ENCODE measurements around the gene PTCD3.

The PTCD3 gene

DNA sequence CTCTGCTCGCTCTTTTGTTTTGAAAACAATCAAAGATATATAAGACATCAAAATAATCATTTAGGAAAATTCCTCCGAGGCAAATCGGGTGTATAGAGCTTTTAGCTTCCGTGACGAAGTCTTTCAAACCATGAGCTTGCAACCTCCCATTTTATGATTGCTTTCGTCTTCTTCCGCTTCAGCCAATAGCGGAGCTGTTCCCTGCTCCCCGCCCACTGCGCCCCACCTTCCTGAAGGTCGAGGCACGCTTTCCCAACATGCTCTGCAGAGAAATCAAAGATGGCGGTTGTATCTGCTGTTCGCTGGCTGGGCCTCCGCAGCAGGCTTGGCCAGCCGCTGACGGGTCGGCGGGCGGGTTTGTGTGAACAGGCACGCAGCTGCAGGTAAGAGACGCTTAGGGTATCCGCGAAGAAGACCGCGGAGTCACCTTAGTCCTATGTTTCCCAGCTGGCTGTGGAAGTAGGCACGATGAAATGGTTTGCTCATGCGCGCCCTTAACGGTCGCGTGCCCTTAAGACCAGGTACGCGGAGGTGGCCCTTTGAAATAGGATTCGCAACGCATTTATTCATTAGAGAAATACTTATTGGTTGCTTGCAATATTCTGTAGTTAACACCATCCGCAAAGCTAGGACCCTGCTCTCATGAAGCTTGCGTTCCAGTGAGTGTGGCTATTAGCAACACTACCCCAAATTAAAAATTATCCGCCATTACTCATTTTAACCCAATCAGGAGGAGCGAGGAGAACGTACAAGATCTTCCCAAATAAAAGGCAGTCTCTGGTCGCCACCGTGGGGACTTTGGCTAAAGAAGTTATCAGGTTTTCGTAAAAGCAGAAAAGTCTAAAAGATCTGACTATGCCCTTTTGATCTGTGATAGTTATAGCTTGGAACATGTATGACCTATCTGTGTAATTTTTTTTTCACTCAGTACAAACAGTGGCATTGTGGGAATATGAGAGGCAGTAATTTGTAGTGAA, at the start of gene PTCD3:
PTCD3 (plus strand) TSS at position 267 of the 977 bp plus-strand sequence; CDS start at position 280, 13 bp downstream.
- peaks cover 18 to 26% of the 10 kb centered on the region in 2 donors for H3K4me1 ChIP-seq (ENCODE audit: control insufficient read depth in 1 of 2, insufficient read depth in 2 of 2, low read length in 2 of 2)
- H3K9ac ChIP-seq (ENCODE audit: low read depth in 1 of 2, low read length in 2 of 2), result peak within 1 kb of the TSS; percentile 81 to 85
- H3K36me3 ChIP-seq (ENCODE audit: control insufficient read depth in 1 of 2, insufficient read depth in 2 of 2, low read length in 2 of 2), result peaks cover 21 to 23% of the 10 kb centered on the region in 2 donors
- H3K27me3 ChIP-seq (ENCODE audit: control insufficient read depth in 1 of 2, insufficient read depth in 2 of 2, low read length in 2 of 2), result no peaks in the 10 kb centered on the region
- peak within 1 kb of the TSS; percentile 97 to 98 for H3K4me3 ChIP-seq (ENCODE audit: low read depth in 1 of 2, low read length in 2 of 2)
- H3K27ac ChIP-seq (ENCODE audit: low read depth, low read length), result peak within 1 kb of the TSS; percentile 48
- H3K9me3 ChIP-seq (ENCODE audit: control insufficient read depth in 1 of 2, low read length in 2 of 2), result no peaks in the 10 kb centered on the region

GRCh38 chr2:86056590-86057331, 49.3 kb upstream of the PTCD3 start:
- Histone ChIP-seq H3K27ac (ENCODE audit: low read depth, low read length) (no peak overlapping the region), H3K27me3 (ENCODE audit: control insufficient read depth in 1 of 2, insufficient read depth in 2 of 2, low read length in 2 of 2) (no peaks in the 10 kb centered on the region), H3K36me3 (ENCODE audit: control insufficient read depth in 1 of 2, insufficient read depth in 2 of 2, low read length in 2 of 2) (peaks cover 15 to 57% of the 10 kb centered on the region in 2 donors)

DNA sequence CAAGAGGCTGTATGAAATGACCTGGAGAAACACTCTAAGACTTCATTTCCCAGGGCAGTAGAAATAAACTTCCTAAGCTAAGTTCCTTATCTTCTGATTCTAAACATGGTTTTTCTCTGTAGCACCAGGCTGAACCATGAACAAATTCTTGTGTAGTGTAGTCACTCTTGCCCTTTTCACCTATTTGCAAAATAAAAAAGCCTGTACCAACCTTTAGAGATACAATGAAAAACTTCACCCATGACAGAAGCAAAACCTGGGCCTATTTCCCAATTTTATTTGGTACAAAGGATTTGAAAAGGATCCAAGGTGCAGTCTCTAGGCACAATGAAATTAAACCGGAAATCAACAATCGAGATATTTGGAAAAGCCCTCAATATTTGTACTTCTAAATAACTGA, 44.0 kb upstream of the PTCD3 start:
- H3K9me3 ChIP-seq (ENCODE audit: control insufficient read depth in 1 of 2, low read length in 2 of 2), result no peaks in the 10 kb centered on the region
- H3K27ac ChIP-seq (ENCODE audit: low read depth, low read length), result no peak overlapping the region
- peaks cover 6 to 53% of the 10 kb centered on the region in 2 donors for H3K36me3 ChIP-seq (ENCODE audit: control insufficient read depth in 1 of 2, insufficient read depth in 2 of 2, low read length in 2 of 2)
- H3K4me1 ChIP-seq (ENCODE audit: control insufficient read depth in 1 of 2, insufficient read depth in 2 of 2, low read length in 2 of 2), result no peaks in the 10 kb centered on the region
- H3K9ac ChIP-seq (ENCODE audit: low read depth in 1 of 2, low read length in 2 of 2), result no peak overlapping the region
- H3K4me3 ChIP-seq (ENCODE audit: low read depth in 1 of 2, low read length in 2 of 2), result no peak overlapping the region
- H3K27me3 ChIP-seq (ENCODE audit: control insufficient read depth in 1 of 2, insufficient read depth in 2 of 2, low read length in 2 of 2), result no peaks in the 10 kb centered on the region

More at GRCh38 chr2:86056590-86057331, 49.3 kb upstream of the PTCD3 start:
- H3K9ac ChIP-seq (ENCODE audit: low read depth in 1 of 2, low read length in 2 of 2), result no peak overlapping the region
- no peaks in the 10 kb centered on the region for H3K9me3 ChIP-seq (ENCODE audit: control insufficient read depth in 1 of 2, low read length in 2 of 2)
- H3K4me1 ChIP-seq (ENCODE audit: control insufficient read depth in 1 of 2, insufficient read depth in 2 of 2, low read length in 2 of 2), result no peaks in the 10 kb centered on the region
- no peak overlapping the region for H3K4me3 ChIP-seq (ENCODE audit: low read depth in 1 of 2, low read length in 2 of 2)

GRCh38 chr2:86064006-86064405, 42.0 kb upstream of the PTCD3 start:
- H3K9me3 ChIP-seq (ENCODE audit: control insufficient read depth in 1 of 2, low read length in 2 of 2), result no peaks in the 10 kb centered on the region
- peaks cover 17 to 63% of the 10 kb centered on the region in 2 donors for H3K36me3 ChIP-seq (ENCODE audit: control insufficient read depth in 1 of 2, insufficient read depth in 2 of 2, low read length in 2 of 2)
- H3K4me1 ChIP-seq (ENCODE audit: control insufficient read depth in 1 of 2, insufficient read depth in 2 of 2, low read length in 2 of 2), result no peaks in the 10 kb centered on the region
- no peaks in the 10 kb centered on the region for H3K27me3 ChIP-seq (ENCODE audit: control insufficient read depth in 1 of 2, insufficient read depth in 2 of 2, low read length in 2 of 2)
- no peak overlapping the region for H3K9ac ChIP-seq (ENCODE audit: low read depth in 1 of 2, low read length in 2 of 2)
- H3K4me3 ChIP-seq (ENCODE audit: low read depth in 1 of 2, low read length in 2 of 2), result no peak overlapping the region
- H3K27ac ChIP-seq (ENCODE audit: low read depth, low read length), result no peak overlapping the region

DNA sequence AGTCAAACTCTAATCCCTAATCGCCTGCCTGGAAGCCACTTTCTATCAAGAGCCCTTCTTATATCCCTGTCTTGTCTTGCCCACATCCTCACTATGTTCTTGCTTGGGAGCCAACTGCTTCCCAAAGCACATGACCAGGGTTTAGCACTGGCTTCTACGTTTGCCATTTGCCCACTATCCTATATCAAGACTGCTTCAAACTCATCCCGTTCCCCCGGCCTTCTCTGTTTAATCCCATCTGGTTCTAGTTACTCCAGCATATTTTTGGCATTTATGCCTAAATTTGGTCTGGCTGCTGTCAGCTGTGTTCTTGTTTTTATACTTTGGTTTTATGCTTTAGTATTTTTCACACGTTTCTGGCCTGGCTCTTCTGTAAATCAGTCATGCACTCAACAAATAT, 40.5 kb upstream of the PTCD3 start:
- no peak overlapping the region for H3K27ac ChIP-seq (ENCODE audit: low read depth, low read length)
- peaks cover 22 to 68% of the 10 kb centered on the region in 2 donors for H3K36me3 ChIP-seq (ENCODE audit: control insufficient read depth in 1 of 2, insufficient read depth in 2 of 2, low read length in 2 of 2)

GRCh38 chr2:86066007-86066578, 39.9 kb upstream of the PTCD3 start:
- Histone ChIP-seq H3K4me3 (ENCODE audit: low read depth in 1 of 2, low read length in 2 of 2) (no peak overlapping the region), H3K9me3 (ENCODE audit: control insufficient read depth in 1 of 2, low read length in 2 of 2) (no peaks in the 10 kb centered on the region), H3K27me3 (ENCODE audit: control insufficient read depth in 1 of 2, insufficient read depth in 2 of 2, low read length in 2 of 2) (no peaks in the 10 kb centered on the region), H3K27ac (ENCODE audit: low read depth, low read length) (no peak overlapping the region), H3K9ac (ENCODE audit: low read depth in 1 of 2, low read length in 2 of 2) (no peak overlapping the region), H3K36me3 (ENCODE audit: control insufficient read depth in 1 of 2, insufficient read depth in 2 of 2, low read length in 2 of 2) (peaks cover 22 to 68% of the 10 kb centered on the region in 2 donors), H3K4me1 (ENCODE audit: control insufficient read depth in 1 of 2, insufficient read depth in 2 of 2, low read length in 2 of 2) (no peaks in the 10 kb centered on the region)

More for the DNA sequence above, 40.5 kb upstream of the PTCD3 start:
- no peaks in the 10 kb centered on the region for H3K4me1 ChIP-seq (ENCODE audit: control insufficient read depth in 1 of 2, insufficient read depth in 2 of 2, low read length in 2 of 2)
- no peaks in the 10 kb centered on the region for H3K9me3 ChIP-seq (ENCODE audit: control insufficient read depth in 1 of 2, low read length in 2 of 2)
- H3K27me3 ChIP-seq (ENCODE audit: control insufficient read depth in 1 of 2, insufficient read depth in 2 of 2, low read length in 2 of 2), result no peaks in the 10 kb centered on the region
- H3K9ac ChIP-seq (ENCODE audit: low read depth in 1 of 2, low read length in 2 of 2), result no peak overlapping the region
- no peak overlapping the region for H3K4me3 ChIP-seq (ENCODE audit: low read depth in 1 of 2, low read length in 2 of 2)

DNA sequence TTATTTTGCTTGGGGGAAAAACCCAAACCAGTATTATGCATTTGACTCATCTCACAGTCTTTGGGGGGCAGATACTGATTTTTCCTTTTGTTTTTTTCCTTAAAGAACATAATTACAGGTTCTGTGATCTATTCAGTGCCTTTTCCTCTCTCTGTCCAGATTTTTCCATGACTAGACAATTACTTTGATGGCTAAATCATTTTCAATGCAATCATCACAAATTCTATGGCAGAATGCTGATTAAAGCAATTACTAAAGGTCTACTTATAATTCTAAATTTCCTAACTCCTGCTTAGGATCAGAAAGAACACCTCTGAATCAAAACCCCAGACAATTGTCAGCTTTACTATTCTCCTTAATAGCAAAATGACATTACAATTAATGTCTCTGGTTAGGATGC, 39.1 kb upstream of the PTCD3 start:
- Histone ChIP-seq H3K4me1 (ENCODE audit: control insufficient read depth in 1 of 2, insufficient read depth in 2 of 2, low read length in 2 of 2) (no peaks in the 10 kb centered on the region), H3K9ac (ENCODE audit: low read depth in 1 of 2, low read length in 2 of 2) (no peak overlapping the region), H3K4me3 (ENCODE audit: low read depth in 1 of 2, low read length in 2 of 2) (no peak overlapping the region), H3K27me3 (ENCODE audit: control insufficient read depth in 1 of 2, insufficient read depth in 2 of 2, low read length in 2 of 2) (no peaks in the 10 kb centered on the region), H3K27ac (ENCODE audit: low read depth, low read length) (no peak overlapping the region), H3K36me3 (ENCODE audit: control insufficient read depth in 1 of 2, insufficient read depth in 2 of 2, low read length in 2 of 2) (peaks cover 22 to 67% of the 10 kb centered on the region in 2 donors), H3K9me3 (ENCODE audit: control insufficient read depth in 1 of 2, low read length in 2 of 2) (no peaks in the 10 kb centered on the region)

GRCh38 chr2:86068136-86068588, 37.9 kb upstream of the PTCD3 start:
- Histone ChIP-seq H3K27me3 (ENCODE audit: control insufficient read depth in 1 of 2, insufficient read depth in 2 of 2, low read length in 2 of 2) (no peaks in the 10 kb centered on the region), H3K36me3 (ENCODE audit: control insufficient read depth in 1 of 2, insufficient read depth in 2 of 2, low read length in 2 of 2) (peaks cover 22 to 77% of the 10 kb centered on the region in 2 donors), H3K9ac (ENCODE audit: low read depth in 1 of 2, low read length in 2 of 2) (no peak overlapping the region), H3K4me1 (ENCODE audit: control insufficient read depth in 1 of 2, insufficient read depth in 2 of 2, low read length in 2 of 2) (peaks cover 0 to 7% of the 10 kb centered on the region in 2 donors), H3K27ac (ENCODE audit: low read depth, low read length) (no peak overlapping the region), H3K9me3 (ENCODE audit: control insufficient read depth in 1 of 2, low read length in 2 of 2) (no peaks in the 10 kb centered on the region), H3K4me3 (ENCODE audit: low read depth in 1 of 2, low read length in 2 of 2) (no peak overlapping the region)

GRCh38 chr2:86068648-86069047, 37.4 kb upstream of the PTCD3 start:
- Histone ChIP-seq H3K9ac (ENCODE audit: low read depth in 1 of 2, low read length in 2 of 2) (no peak overlapping the region), H3K9me3 (ENCODE audit: control insufficient read depth in 1 of 2, low read length in 2 of 2) (no peaks in the 10 kb centered on the region), H3K36me3 (ENCODE audit: control insufficient read depth in 1 of 2, insufficient read depth in 2 of 2, low read length in 2 of 2) (peaks cover 25 to 81% of the 10 kb centered on the region in 2 donors), H3K27me3 (ENCODE audit: control insufficient read depth in 1 of 2, insufficient read depth in 2 of 2, low read length in 2 of 2) (no peaks in the 10 kb centered on the region), H3K4me3 (ENCODE audit: low read depth in 1 of 2, low read length in 2 of 2) (no peak overlapping the region), H3K27ac (ENCODE audit: low read depth, low read length) (no peak overlapping the region), H3K4me1 (ENCODE audit: control insufficient read depth in 1 of 2, insufficient read depth in 2 of 2, low read length in 2 of 2) (peaks cover 0 to 7% of the 10 kb centered on the region in 2 donors)
